Metanephros (tissue), 2 donors: ENCODE data around the gene METTL14. TPM values are rescaled to one million over a fixed set of nuclear protein-coding genes. Genes with fewer than 3 reads are reported as not detected.

Experiments
- small RNA-seq: library from RNA; depleted of rRNA; stranded (forward); fragments of <200 nt; gene quantifications from one replicate; pipeline ENCODE3, GENCODE V24; 2014; ENCODE audit warnings: low replicate concordance
- total RNA-seq: library from RNA; depleted of rRNA; stranded (reverse); fragments of >200 nt; gene quantifications from one replicate; pipeline ENCODE4 v1.2.3, GENCODE V29; 2014

METTL14 gene
- 30.4 TPM for total RNA-seq

DNA sequence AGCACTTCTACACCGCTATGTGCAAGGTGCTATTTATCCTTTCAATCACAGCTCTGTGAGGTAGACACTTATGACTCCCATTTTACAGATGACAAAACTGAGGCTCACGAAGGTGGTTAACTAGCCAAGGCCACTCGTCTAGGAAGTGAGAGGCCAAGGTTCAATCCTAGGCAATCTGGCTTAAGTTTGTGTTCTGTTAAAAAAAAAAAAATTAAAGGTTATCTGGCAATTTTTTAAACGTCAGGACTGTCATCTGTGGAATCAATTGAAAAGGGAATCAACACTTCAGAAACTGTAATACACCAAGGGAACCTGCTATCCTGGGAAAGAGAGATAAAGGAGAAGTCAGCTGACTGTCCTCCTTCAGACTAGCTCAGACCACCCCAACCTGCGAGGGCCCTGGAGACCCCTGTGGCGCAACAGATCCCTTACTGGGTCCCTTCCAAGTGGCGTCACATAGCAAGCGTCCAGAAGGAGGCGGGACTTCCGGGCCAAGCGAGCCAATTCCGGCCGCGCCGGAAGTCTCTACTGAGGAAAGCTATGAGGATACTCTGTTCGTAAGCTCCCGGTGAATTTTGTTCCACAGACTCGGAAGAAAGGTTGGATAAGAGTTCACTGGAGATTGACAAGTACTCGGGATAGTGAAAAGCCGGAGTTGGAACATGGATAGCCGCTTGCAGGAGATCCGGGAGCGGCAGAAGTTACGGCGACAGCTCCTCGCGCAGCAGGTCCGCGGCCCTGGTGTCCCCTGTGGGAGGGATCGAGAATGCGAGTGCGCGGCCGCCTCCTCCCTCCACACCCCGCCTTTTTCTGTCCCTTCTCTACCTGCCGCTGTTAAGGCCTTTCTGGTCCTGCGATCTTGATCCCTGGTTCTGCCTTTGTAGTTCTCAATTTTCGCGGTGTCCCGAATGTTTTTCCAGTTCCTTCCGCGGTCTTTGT, at the start of gene METTL14:
Gene METTL14 (plus strand): TSS at position 520 of the 939 bp plus-strand sequence. CDS start 143 bp downstream, at position 663.

Small RNA genes within 50 kb of the gene (small RNA-seq; reads per million reads assigned to genes)
- gene SEPT14P4 = not detected

Other genes with a start within 250 kb of the METTL14 start
- gene SEC24D, start 150.7 kb downstream of the METTL14 start, total RNA-seq = 48.5 TPM
- 29.0 TPM for gene SYNPO2, start 203.5 kb downstream of the METTL14 start, total RNA-seq